Neutrophil (primary cell): ENCODE data around the gene HSPB2.

Source experiments
- H3K27ac ChIP-seq: fragments of 200-600 bp; sonication (generic); 2 replicates; pipeline ENCODE4 v1.5.1; 2016; ENCODE audit warnings: mild to moderate bottlenecking, moderate library complexity
- H3K27me3 ChIP-seq: fragments of 200-600 bp; sonication (generic); 2 replicates; pipeline ENCODE4 v1.6.0; 2016; ENCODE audit warnings: mild to moderate bottlenecking
- H3K36me3 ChIP-seq: fragments of 200-600 bp; sonication (generic); 2 replicates; pipeline ENCODE4 v1.5.1; 2017
- H3K4me1 ChIP-seq, 2 experiments: fragments of 200-600 bp in 1 of 2; sonication (generic) in 1 of 2; 1 replicate in 1 of 2; 2 replicates in 1 of 2; pipeline versions ENCODE4 v1.5.1 to v1.6.1; 2013 to 2016; ENCODE audit warnings: low read depth in 1 of 2, low read length in 1 of 2, mild to moderate bottlenecking in 1 of 2, moderate library complexity in 1 of 2; ENCODE audit not compliant: control insufficient read depth in 1 of 2, insufficient read depth in 1 of 2
- H3K4me3 ChIP-seq, 2 experiments: fragments of 200-600 bp in 1 of 2; sonication (generic) in 1 of 2; 1 replicate in 1 of 2; 2 replicates in 1 of 2; pipeline ENCODE4 v1.5.1; 2013 to 2016; ENCODE audit warnings: low read depth in 1 of 2, low read length in 1 of 2, mild to moderate bottlenecking in 1 of 2, moderate library complexity in 1 of 2
- H3K9me3 ChIP-seq: fragments of 200-600 bp; sonication (generic); 2 replicates; pipeline ENCODE4 v1.5.1; 2016
- CTCF ChIP-seq: fragments of 200-600 bp; sonication (generic); IDR thresholded peaks from 2 replicates; pipeline ENCODE4 v1.5.1; 2016; ENCODE audit warnings: antibody characterized with exemption

Gene HSPB2

DNA sequence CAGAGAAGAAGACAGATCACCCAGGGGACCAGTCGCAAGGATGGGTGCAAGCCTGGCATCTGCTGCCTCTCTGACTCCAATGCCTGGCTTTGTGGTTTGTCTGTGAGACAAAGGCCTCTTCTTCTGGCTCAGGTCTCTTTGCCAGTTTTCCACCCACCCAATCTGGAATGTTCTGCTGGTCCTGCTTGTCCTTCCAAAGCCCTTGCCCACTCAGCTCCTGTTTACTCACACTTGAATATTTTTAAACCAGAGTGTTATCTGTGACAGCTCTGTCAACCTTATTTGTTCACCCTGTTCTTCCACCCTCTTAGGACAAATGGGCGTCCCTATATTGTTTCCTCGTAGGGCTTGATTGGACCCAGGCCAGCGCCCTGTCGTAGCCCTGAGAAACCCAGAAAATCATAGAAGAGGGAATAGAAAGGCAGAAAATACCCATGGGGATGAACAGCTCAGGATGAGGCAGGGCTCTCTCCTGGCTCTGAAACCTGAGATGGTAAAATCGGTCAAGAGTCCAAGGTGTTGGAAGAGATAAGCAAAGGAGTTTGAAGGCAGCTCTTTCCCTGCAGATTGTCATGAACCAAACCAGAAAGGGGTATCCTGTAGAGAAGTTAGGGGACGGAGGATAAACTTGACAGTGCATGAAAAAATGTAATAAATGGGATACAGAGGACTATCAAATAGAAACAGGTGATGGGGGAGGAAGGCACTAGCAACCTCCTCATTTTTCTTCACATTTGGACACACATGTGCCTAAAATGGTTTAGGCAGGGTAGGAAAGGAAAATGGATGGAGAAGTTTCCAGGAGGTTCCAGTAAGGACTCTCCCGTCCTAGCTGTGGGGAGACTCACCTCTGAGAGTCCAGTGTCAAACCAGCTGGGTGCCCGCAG lies 1.6 kb upstream of the HSPB2 start:
- H3K27me3 ChIP-seq = peaks cover 66% of the 10 kb centered on the region
- H3K27ac ChIP-seq = no peak overlapping the region
- no peak overlapping the region for H3K4me3 ChIP-seq

GRCh38 chr11:111911563-111912401 lies 752 bp upstream of the HSPB2 start, which contains the start of gene CRYAB:
Gene CRYAB (minus strand): TSS chr11:111911770. CDS start chr11:111911724, 46 bp downstream.
- Histone ChIP-seq H3K9me3 (no peaks in the 10 kb centered on the region), H3K27me3 (peaks cover 73% of the 10 kb centered on the region), H3K4me3 (no peak within 1 kb of the TSS), H3K4me1 (no peaks in the 10 kb centered on the region), H3K27ac (no peak within 1 kb of the TSS), H3K36me3 (no peaks in the 10 kb centered on the region)
- no peak for TF ChIP-seq CTCF

More for the DNA sequence above, 1.6 kb upstream of the HSPB2 start:
- no peak for TF ChIP-seq CTCF
- H3K9me3 ChIP-seq = no peaks in the 10 kb centered on the region
- no peaks in the 10 kb centered on the region for H3K4me1 ChIP-seq
- no peaks in the 10 kb centered on the region for H3K36me3 ChIP-seq

DNA sequence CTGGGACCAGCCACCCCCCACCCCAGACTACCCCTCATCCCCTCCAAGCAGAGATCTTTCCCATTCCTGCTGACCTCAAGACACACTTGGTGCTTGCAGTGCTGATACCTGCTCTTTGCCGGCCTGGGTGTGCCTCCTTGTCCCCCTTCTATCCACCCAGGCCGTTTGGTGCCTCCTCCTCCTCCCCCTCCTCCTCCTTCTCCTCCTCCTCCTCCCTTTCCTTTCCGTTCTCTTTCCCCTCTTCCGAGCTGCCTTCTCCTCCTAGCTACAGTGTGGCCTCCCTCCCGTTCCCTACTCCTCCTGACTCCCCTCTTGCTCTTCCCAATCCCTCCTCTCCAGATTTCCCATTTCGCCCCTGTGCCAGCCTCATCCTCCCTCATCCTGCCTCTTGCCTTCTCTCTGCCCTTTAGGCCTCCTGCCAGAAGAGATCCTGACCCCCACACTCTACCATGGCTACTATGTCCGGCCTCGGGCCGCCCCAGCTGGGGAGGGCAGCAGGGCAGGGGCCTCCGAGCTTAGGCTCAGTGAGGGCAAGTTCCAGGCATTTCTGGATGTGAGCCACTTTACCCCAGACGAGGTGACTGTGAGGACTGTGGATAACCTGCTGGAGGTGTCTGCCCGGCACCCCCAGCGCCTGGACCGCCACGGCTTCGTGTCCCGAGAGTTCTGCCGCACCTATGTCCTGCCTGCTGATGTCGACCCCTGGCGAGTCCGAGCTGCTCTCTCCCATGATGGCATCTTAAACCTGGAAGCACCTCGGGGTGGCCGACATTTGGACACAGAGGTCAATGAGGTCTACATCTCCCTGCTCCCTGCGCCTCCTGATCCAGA lies 712 bp downstream of the HSPB2 start:
- Histone ChIP-seq H3K4me3 (no peak overlapping the region), H3K27me3 (peaks cover 73% of the 10 kb centered on the region), H3K9me3 (no peaks in the 10 kb centered on the region), H3K4me1 (no peaks in the 10 kb centered on the region), H3K36me3 (no peaks in the 10 kb centered on the region), H3K27ac (no peak overlapping the region)
- no peak for TF ChIP-seq CTCF

DNA sequence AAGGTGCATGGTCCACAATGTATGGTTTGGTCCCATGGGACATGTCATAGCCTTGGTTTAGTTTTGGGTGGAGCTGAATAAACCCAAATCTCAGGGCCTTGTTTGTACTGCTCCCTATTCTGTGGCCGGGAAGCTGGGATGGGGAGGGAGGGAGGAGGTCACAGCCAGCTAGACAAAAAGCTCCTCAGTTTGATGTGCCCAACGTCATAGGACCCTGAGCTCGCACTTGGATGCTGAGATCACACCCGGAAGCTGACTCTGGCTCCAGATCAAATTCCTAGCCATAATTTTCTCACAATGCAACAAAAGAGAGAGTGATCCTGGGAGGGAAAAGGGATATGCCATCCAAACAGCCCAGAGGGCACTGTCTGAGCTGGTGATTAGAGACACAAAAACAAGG lies 1.5 kb downstream of the HSPB2 start:
- H3K36me3 ChIP-seq = no peaks in the 10 kb centered on the region
- H3K27ac ChIP-seq = no peak overlapping the region
- H3K27me3 ChIP-seq = peaks cover 73% of the 10 kb centered on the region
- no peaks in the 10 kb centered on the region for H3K9me3 ChIP-seq
- no peak overlapping the region for H3K4me3 ChIP-seq
- TF ChIP-seq CTCF = no peak
- no peaks in the 10 kb centered on the region for H3K4me1 ChIP-seq

DNA sequence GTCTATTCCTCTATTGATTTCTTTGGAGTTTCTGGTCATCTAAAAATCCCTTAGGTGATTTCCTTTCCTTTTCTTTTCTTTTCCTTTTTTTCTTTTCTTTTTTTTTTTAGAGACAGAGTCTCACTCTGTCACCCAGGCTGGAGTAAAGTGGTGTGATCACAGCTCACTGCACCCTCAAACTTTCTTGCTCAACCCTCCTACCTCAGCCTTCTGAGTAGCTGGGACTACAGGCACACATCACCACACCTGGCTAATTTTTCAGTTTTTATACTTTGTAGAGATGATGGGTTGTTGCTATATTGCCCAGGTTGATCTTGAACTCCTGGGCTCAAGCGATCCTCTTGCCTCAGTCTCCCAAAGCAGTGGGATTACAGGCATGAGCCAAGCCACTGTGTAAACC lies 4.2 kb downstream of the HSPB2 start:
- Histone ChIP-seq H3K4me3 (no peak overlapping the region), H3K9me3 (no peaks in the 10 kb centered on the region), H3K27me3 (peaks cover 48% of the 10 kb centered on the region), H3K36me3 (no peaks in the 10 kb centered on the region), H3K27ac (no peak overlapping the region), H3K4me1 (no peaks in the 10 kb centered on the region)
- TF ChIP-seq CTCF = no peak
